AG04449 (cell line): ENCODE results near the gene ANG.

Source experiments
- CTCF ChIA-PET: fragments of 350-600 bp; formaldehyde crosslinking; extraction: SDS; loops from one replicate; lab custom pipeline; 2021; ENCODE audit warnings: antibody characterized with exemption; lab: Yijun Ruan, JAX
- POLR2A ChIA-PET: fragments of 400-600, 350-600 bp; formaldehyde crosslinking; extraction: SDS; loops from one replicate; lab custom pipeline; 2020; ENCODE audit warnings: antibody characterized with exemption, inconsistent platforms; lab: Yijun Ruan, JAX
- DNase-seq: peaks from one replicate; pipeline ENCODE4 v3.0.0-alpha.2; 2010; ENCODE audit warnings: low read depth, low spot score
- H3K4me3 ChIP-seq: 2 replicates; pipeline ENCODE4 v1.5.1; 2011; ENCODE audit warnings: low read depth, mild to moderate bottlenecking, control low read depth, low read length
- CTCF ChIP-seq: IDR thresholded peaks from one replicate; pipeline ENCODE4 v1.5.1; 2011; ENCODE audit warnings: mild to moderate bottlenecking, moderate library complexity, low read length, control low read depth, inconsistent platforms; ENCODE audit not compliant: insufficient read depth; ENCODE audit errors: missing control alignments

Gene ANG

GRCh38 chr14:20680843-20681347, 7.7 kb upstream of the ANG start:
- ChIA-PET CTCF (interaction anchor here (0.6 to 6.6 kb wide), 9 partner anchors 10 to 424 kb away, joined by 3 to 50 read pairs (median 6); no protein-coding TSS in a partner anchor), POLR2A (interaction anchor here (1.0 to 1.8 kb wide), 4 partner anchors 12 to 338 kb away, joined by 3 to 12 read pairs (median 5); partner anchors contain the start of gene PARP2)
- no peak for DNase-seq
- H3K4me3 ChIP-seq, result peak overlapping the region; percentile 96
- TF ChIP-seq CTCF, result no peak

GRCh38 chr14:20681348-20682126, 7.0 kb upstream of the ANG start:
- POLR2A ChIA-PET, result interaction anchor here (0.7 to 1.8 kb wide), 7 partner anchors 10 to 338 kb away, joined by 3 to 12 read pairs (median 3); partner anchors contain the start of genes PARP2, PIP4P1 and TEP1
- TF ChIP-seq CTCF, result no peak
- no peak for DNase-seq
- CTCF ChIA-PET, result interaction anchor here (1.0 to 6.6 kb wide), 12 partner anchors 10 to 424 kb away, joined by 3 to 50 read pairs (median 6); no protein-coding TSS in a partner anchor
- peak overlapping the region; percentile 96 for H3K4me3 ChIP-seq

GRCh38 chr14:20682127-20682434, 6.5 kb upstream of the ANG start:
- ChIA-PET CTCF (interaction anchor here (1.1 to 6.6 kb wide), 10 partner anchors 9 to 355 kb away, joined by 3 to 50 read pairs (median 6); no protein-coding TSS in a partner anchor), POLR2A (interaction anchor here (0.7 to 1.8 kb wide), 5 partner anchors 9 to 339 kb away, joined by 3 to 12 read pairs (median 4); partner anchors contain the start of genes PARP2, PIP4P1 and TEP1)
- H3K4me3 ChIP-seq, result peak overlapping the region; percentile 96
- no peak for TF ChIP-seq CTCF
- no peak for DNase-seq

GRCh38 chr14:20682435-20683124, 6.0 kb upstream of the ANG start:
- ChIA-PET POLR2A (interaction anchor here (0.7 to 2.4 kb wide), 9 partner anchors 9 to 340 kb away, joined by 3 to 17 read pairs (median 4); partner anchors contain the start of genes PARP2, PIP4P1 and TEP1), CTCF (interaction anchor here (1.1 to 6.6 kb wide), 13 partner anchors 9 to 355 kb away, joined by 3 to 50 read pairs (median 6); no protein-coding TSS in a partner anchor)
- no peak for DNase-seq
- H3K4me3 ChIP-seq, result peak overlapping the region; percentile 96
- TF ChIP-seq CTCF, result no peak

- DNase-seq, result peak; percentile 76
- H3K4me3 ChIP-seq, result peak overlapping the region; percentile 96
- POLR2A ChIA-PET, result interaction anchor here (0.5 to 2.4 kb wide), 7 partner anchors 70 to 410 kb away, joined by 3 to 17 read pairs (median 4); partner anchors contain the start of genes APEX1, PARP2 and PIP4P1
Observed at GRCh38 chr14:20683125-20683890, 5.3 kb upstream of the ANG start.

More at GRCh38 chr14:20683125-20683890, 5.3 kb upstream of the ANG start:
- CTCF ChIA-PET, result interaction anchor here (0.9 to 6.6 kb wide), 8 partner anchors 9 to 388 kb away, joined by 3 to 50 read pairs (median 4); no protein-coding TSS in a partner anchor
- TF ChIP-seq CTCF, result no peak
